GM19468 (cell line): ENCODE results near the gene TBC1D16.

Experiments
- ATAC-seq: cut with Tn5 transposase; IDR thresholded peaks from one replicate; pipeline ENCODE4 v1.9.1; 2021; ENCODE audit warnings: mild to moderate bottlenecking, moderate library complexity, moderate number of reproducible peaks; ENCODE audit not compliant: unreplicated experiment; ENCODE audit errors: extremely low read depth

TBC1D16 gene

GRCh38 chr17:80035687-80035936 lies at the start of gene TBC1D16:
TSS of gene TBC1D16 (minus strand) at chr17:80035872. CDS start at chr17:80013547, 22,325 bp downstream.
- ATAC-seq: no peak

- no peak for ATAC-seq
Observed at GRCh38 chr17:80084773-80085172, 49.1 kb upstream of the TBC1D16 start.

- no peak for ATAC-seq
Observed at GRCh38 chr17:80083136-80083661, 47.5 kb upstream of the TBC1D16 start.

GRCh38 chr17:80082403-80083135 lies 46.9 kb upstream of the TBC1D16 start:
- no peak for ATAC-seq

GRCh38 chr17:80081596-80081995 lies 45.9 kb upstream of the TBC1D16 start:
- no peak for ATAC-seq

- ATAC-seq: no peak
Observed at GRCh38 chr17:80080081-80080480, 44.4 kb upstream of the TBC1D16 start.

GRCh38 chr17:80072410-80072809 lies 36.7 kb upstream of the TBC1D16 start:
- no peak for ATAC-seq

- ATAC-seq: no peak
Observed at GRCh38 chr17:80071116-80071841, 35.6 kb upstream of the TBC1D16 start.

GRCh38 chr17:80070375-80071115 lies 34.9 kb upstream of the TBC1D16 start:
- ATAC-seq: no peak

GRCh38 chr17:80068301-80069222 lies 32.9 kb upstream of the TBC1D16 start:
- ATAC-seq: no peak

- no peak for ATAC-seq
Observed at GRCh38 chr17:80067393-80067986, 31.8 kb upstream of the TBC1D16 start.

GRCh38 chr17:80065478-80066170 lies 30.0 kb upstream of the TBC1D16 start:
- no peak for ATAC-seq

- ATAC-seq: no peak
Observed at GRCh38 chr17:80064696-80065095, 29.0 kb upstream of the TBC1D16 start.

- no peak for ATAC-seq
Observed at GRCh38 chr17:80063830-80064585, 28.3 kb upstream of the TBC1D16 start.

GRCh38 chr17:80061421-80061820 lies 25.7 kb upstream of the TBC1D16 start:
- ATAC-seq: no peak

GRCh38 chr17:80060644-80061043 lies 25.0 kb upstream of the TBC1D16 start:
- no peak for ATAC-seq

GRCh38 chr17:80058311-80058955 lies 22.8 kb upstream of the TBC1D16 start:
- no peak for ATAC-seq

- ATAC-seq: no peak
Observed at GRCh38 chr17:80055597-80055996, 19.9 kb upstream of the TBC1D16 start.
